Smooth muscle cell (in vitro differentiated cells): ENCODE results near the gene PHACTR1. TPM values are rescaled to one million over a fixed set of nuclear protein-coding genes. Genes with fewer than 3 reads are reported as not detected.

Experiments
- DNase-seq: peaks from one replicate; lab custom pipeline; 2025; ENCODE audit not compliant: unreplicated experiment; lab: John Stamatoyannopoulos, UW
- H2AFZ ChIP-seq: fragments of 200-600 bp; sonication (generic); 2 replicates; pipeline ENCODE4 v1.6.0; 2016; ENCODE audit warnings: antibody characterized with exemption, low read depth, mild to moderate bottlenecking
- H3F3A ChIP-seq: fragments of 200-600 bp; sonication (generic); 2 replicates; pipeline ENCODE4 v1.6.0; 2017; ENCODE audit warnings: antibody characterized with exemption, low read depth
- H3K27ac ChIP-seq: fragments of 200-600 bp; sonication (generic); 2 replicates; pipeline ENCODE4 v1.5.1; 2016; ENCODE audit warnings: low read depth, mild to moderate bottlenecking
- H3K27me3 ChIP-seq: fragments of 200-600 bp; sonication (generic); 2 replicates; pipeline ENCODE4 v1.6.1; 2016; ENCODE audit warnings: low read depth, mild to moderate bottlenecking
- H3K36me3 ChIP-seq: fragments of 200-600 bp; sonication (generic); 2 replicates; pipeline ENCODE4 v1.5.1; 2016; ENCODE audit warnings: low read depth
- H3K4me1 ChIP-seq: fragments of 200-600 bp; sonication (generic); 2 replicates; pipeline ENCODE4 v1.5.1; 2016; ENCODE audit warnings: low read depth
- H3K4me2 ChIP-seq: fragments of 200-600 bp; sonication (generic); 2 replicates; pipeline ENCODE4 v1.6.0; 2016; ENCODE audit warnings: mild to moderate bottlenecking
- H3K4me3 ChIP-seq: fragments of 200-600 bp; sonication (generic); 2 replicates; pipeline ENCODE4 v1.5.1; 2016; ENCODE audit warnings: mild to moderate bottlenecking
- H3K79me2 ChIP-seq: fragments of 200-600 bp; sonication (generic); 2 replicates; pipeline ENCODE4 v1.6.0; 2016; ENCODE audit warnings: low read depth, mild to moderate bottlenecking
- H3K9ac ChIP-seq: fragments of 200-600 bp; sonication (generic); 2 replicates; pipeline ENCODE4 v1.6.0; 2016; ENCODE audit warnings: low read depth
- H3K9me3 ChIP-seq: fragments of 200-600 bp; sonication (generic); replicated peaks from 2 replicates; pipeline ENCODE4 v1.5.1; 2016; ENCODE audit warnings: low read depth
- H4K20me1 ChIP-seq: fragments of 200-600 bp; sonication (generic); 2 replicates; pipeline ENCODE4 v1.6.0; 2016; ENCODE audit warnings: low read depth
- CTCF ChIP-seq: fragments of 200-600 bp; sonication (generic); IDR thresholded peaks from 2 replicates; pipeline ENCODE4 v1.5.1; 2017; ENCODE audit warnings: borderline replicate concordance, mild to moderate bottlenecking, antibody characterized with exemption; ENCODE audit not compliant: insufficient read depth, poor library complexity, severe bottlenecking
- WGBS: methylation state at CpG from one replicate; pipeline ENCODE4 v1.1.7; 2016; ENCODE audit warnings: low lambda C conversion rate; 5-methylcytosine and 5-hydroxymethylcytosine counted together
- polyA plus RNA-seq: library from polyadenylated mRNA; unstranded; fragments of >200 nt; fragmentation: Nextera tagmentation; extraction: Ambion mirVana; gene quantifications from 2 replicates; pipeline ENCODE4 v1.2.1, GENCODE V29; 2016
- total RNA-seq: library from RNA; depleted of rRNA; stranded (reverse); fragments of >200 nt; gene quantifications from 2 replicates; pipeline ENCODE4 v1.2.3, GENCODE V29; 2014

Gene PHACTR1
- total and polyA plus RNA-seq, 2 experiments from 2014 or later = 0.09 to 0.67 TPM

DNA sequence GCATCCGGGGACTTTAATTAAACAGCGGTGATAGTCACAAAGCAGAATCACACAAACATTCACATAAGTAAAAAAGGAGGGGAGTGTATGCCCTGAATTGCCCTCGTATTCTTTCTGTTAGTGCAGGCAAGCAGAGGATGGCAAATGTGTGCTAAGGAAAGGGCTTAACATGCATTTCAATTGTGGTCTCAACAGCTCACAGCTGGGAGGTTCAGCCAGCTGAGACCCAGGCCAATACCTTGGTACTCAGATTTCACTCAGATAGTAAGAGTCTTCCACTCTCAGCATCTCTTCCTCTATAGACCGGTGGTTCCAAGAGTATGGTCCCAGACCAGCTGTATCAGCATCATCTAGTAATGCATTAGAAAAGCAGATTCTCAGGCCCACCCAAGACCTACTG is 215.1 kb downstream of the PHACTR1 start:
- no peaks in the 10 kb centered on the region for H3K36me3 ChIP-seq
- no peak overlapping the region for H2AFZ ChIP-seq
- H3K9ac ChIP-seq = no peak overlapping the region
- no peak overlapping the region for H3K27ac ChIP-seq
- TF ChIP-seq CTCF = no peak
- H3K4me2 ChIP-seq = no peak overlapping the region
- no peaks in the 10 kb centered on the region for H3K79me2 ChIP-seq
- no peaks in the 10 kb centered on the region for H4K20me1 ChIP-seq
- no peaks in the 10 kb centered on the region for H3K4me1 ChIP-seq
- DNase-seq = no peak
- H3K4me3 ChIP-seq = no peak overlapping the region
- WGBS = 89% methylated on average over 4 of the region's 4 CpGs
- peaks cover 18% of the 10 kb centered on the region for H3K27me3 ChIP-seq
- no peaks in the 10 kb centered on the region for H3K9me3 ChIP-seq
- no peaks in the 10 kb centered on the region for H3F3A ChIP-seq

- Histone ChIP-seq H3K79me2 (no peaks in the 10 kb centered on the region), H3K4me1 (no peaks in the 10 kb centered on the region), H3K27ac (no peak overlapping the region), H3K4me3 (no peak overlapping the region), H3K27me3 (peaks cover 7% of the 10 kb centered on the region), H3K4me2 (no peak overlapping the region), H3K36me3 (no peaks in the 10 kb centered on the region), H3K9me3 (no peaks in the 10 kb centered on the region), H3K9ac (no peak overlapping the region), H4K20me1 (no peaks in the 10 kb centered on the region), H3F3A (no peaks in the 10 kb centered on the region), H2AFZ (no peak overlapping the region)
- no peak for DNase-seq
- TF ChIP-seq CTCF = no peak
- WGBS = 82% methylated on average over 2 of the region's 2 CpGs
Observed at GRCh38 chr6:12935637-12936036, 219.1 kb downstream of the PHACTR1 start.

GRCh38 chr6:12937971-12938370 is 221.4 kb downstream of the PHACTR1 start:
- TF ChIP-seq CTCF = no peak
- Histone ChIP-seq H3K4me1 (no peaks in the 10 kb centered on the region), H4K20me1 (no peaks in the 10 kb centered on the region), H3K27ac (no peak overlapping the region), H3K4me2 (no peak overlapping the region), H3K4me3 (no peak overlapping the region), H3F3A (no peaks in the 10 kb centered on the region), H3K79me2 (no peaks in the 10 kb centered on the region), H3K9ac (no peak overlapping the region), H2AFZ (no peak overlapping the region), H3K36me3 (no peaks in the 10 kb centered on the region), H3K9me3 (no peaks in the 10 kb centered on the region), H3K27me3 (peaks cover 7% of the 10 kb centered on the region)
- WGBS = 98% methylated on average over 4 of the region's 4 CpGs
- DNase-seq = no peak

DNA sequence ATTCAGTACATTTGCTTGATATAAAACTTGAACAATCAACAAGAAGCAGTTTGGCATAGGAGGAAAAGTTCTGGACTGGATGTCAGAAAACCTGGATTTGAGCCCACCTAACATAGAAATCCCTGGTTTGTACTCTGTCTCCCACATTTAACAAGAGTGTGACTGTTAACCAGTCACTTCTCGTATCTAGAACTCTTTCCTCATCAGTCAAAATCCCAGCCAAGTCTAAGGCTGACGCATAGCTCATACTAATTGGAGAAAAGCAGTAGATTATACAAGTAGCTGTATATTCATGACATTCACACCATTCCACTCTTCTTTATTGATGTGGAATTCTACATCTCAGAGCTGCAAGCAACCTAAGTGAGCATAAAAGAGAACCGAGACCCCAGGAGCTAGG is 222.7 kb downstream of the PHACTR1 start:
- TF ChIP-seq CTCF = no peak
- H3K79me2 ChIP-seq = no peaks in the 10 kb centered on the region
- no peaks in the 10 kb centered on the region for H4K20me1 ChIP-seq
- no peaks in the 10 kb centered on the region for H3K36me3 ChIP-seq
- H3K4me1 ChIP-seq = peaks cover 8% of the 10 kb centered on the region
- no peak overlapping the region for H2AFZ ChIP-seq
- H3K9ac ChIP-seq = no peak overlapping the region
- H3K27ac ChIP-seq = no peak overlapping the region
- DNase-seq = no peak
- no peaks in the 10 kb centered on the region for H3F3A ChIP-seq
- H3K9me3 ChIP-seq = no peaks in the 10 kb centered on the region
- no peak overlapping the region for H3K4me2 ChIP-seq
- H3K4me3 ChIP-seq = no peak overlapping the region
- H3K27me3 ChIP-seq = peaks cover 7% of the 10 kb centered on the region
- WGBS = 98% methylated on average over 3 of the region's 3 CpGs
